ENCODE data around the gene RHOB.

The RHOB gene

GRCh38 chr2:20411361-20411894, 35.4 kb upstream of the RHOB start:
- no peak for TF ChIP-seq TAF1 (IDR thresholded peaks at IDR 0.05; ENCODE audit: borderline replicate concordance, insufficient read depth, low read length)
- TF ChIP-seq SIN3A (IDR thresholded peaks at IDR 0.05; ENCODE audit: borderline replicate concordance, insufficient read depth, low read length): no peak
- no peak for TF ChIP-seq REST (IDR thresholded peaks at IDR 0.05; ENCODE audit: insufficient read depth in 1 of 2, low read depth in 2 of 2, low read length in 2 of 2)
- TF ChIP-seq FOXP2 (optimal IDR thresholded peaks at IDR 0.05; ENCODE audit: borderline replicate concordance, extremely low read depth, extremely low read length, insufficient read depth): no peak
- TF ChIP-seq POLR2AphosphoS5 (IDR thresholded peaks at IDR 0.05; ENCODE audit: low read depth, low read length): no peak

GRCh38 chr2:20414806-20415205, 32.1 kb upstream of the RHOB start:
- no peak for TF ChIP-seq TAF1 (IDR thresholded peaks at IDR 0.05; ENCODE audit: borderline replicate concordance, insufficient read depth, low read length)
- TF ChIP-seq FOXP2 (optimal IDR thresholded peaks at IDR 0.05; ENCODE audit: borderline replicate concordance, extremely low read depth, extremely low read length, insufficient read depth): no peak
- no peak for TF ChIP-seq POLR2AphosphoS5 (IDR thresholded peaks at IDR 0.05; ENCODE audit: low read depth, low read length)
- no peak for TF ChIP-seq REST (IDR thresholded peaks at IDR 0.05; ENCODE audit: insufficient read depth in 1 of 2, low read depth in 2 of 2, low read length in 2 of 2)
- TF ChIP-seq SIN3A (IDR thresholded peaks at IDR 0.05; ENCODE audit: borderline replicate concordance, insufficient read depth, low read length): no peak

GRCh38 chr2:20415511-20415918, 31.4 kb upstream of the RHOB start:
- TF ChIP-seq FOXP2 (optimal IDR thresholded peaks at IDR 0.05; ENCODE audit: borderline replicate concordance, extremely low read depth, extremely low read length, insufficient read depth): no peak
- no peak for TF ChIP-seq POLR2AphosphoS5 (IDR thresholded peaks at IDR 0.05; ENCODE audit: low read depth, low read length)
- TF ChIP-seq TAF1 (IDR thresholded peaks at IDR 0.05; ENCODE audit: borderline replicate concordance, insufficient read depth, low read length): no peak
- TF ChIP-seq REST (IDR thresholded peaks at IDR 0.05; ENCODE audit: insufficient read depth in 1 of 2, low read depth in 2 of 2, low read length in 2 of 2): no peak
- no peak for TF ChIP-seq SIN3A (IDR thresholded peaks at IDR 0.05; ENCODE audit: borderline replicate concordance, insufficient read depth, low read length)

- no peak for TF ChIP-seq POLR2AphosphoS5 (IDR thresholded peaks at IDR 0.05; ENCODE audit: low read depth, low read length)
- TF ChIP-seq REST (IDR thresholded peaks at IDR 0.05; ENCODE audit: insufficient read depth in 1 of 2, low read depth in 2 of 2, low read length in 2 of 2): no peak
- no peak for TF ChIP-seq TAF1 (IDR thresholded peaks at IDR 0.05; ENCODE audit: borderline replicate concordance, insufficient read depth, low read length)
- no peak for TF ChIP-seq SIN3A (IDR thresholded peaks at IDR 0.05; ENCODE audit: borderline replicate concordance, insufficient read depth, low read length)
- TF ChIP-seq FOXP2 (optimal IDR thresholded peaks at IDR 0.05; ENCODE audit: borderline replicate concordance, extremely low read depth, extremely low read length, insufficient read depth): no peak
Measured at GRCh38 chr2:20416723-20417122, 30.2 kb upstream of the RHOB start.

GRCh38 chr2:20418519-20418918, 28.4 kb upstream of the RHOB start:
- no peak for TF ChIP-seq SIN3A (IDR thresholded peaks at IDR 0.05; ENCODE audit: borderline replicate concordance, insufficient read depth, low read length)
- TF ChIP-seq TAF1 (IDR thresholded peaks at IDR 0.05; ENCODE audit: borderline replicate concordance, insufficient read depth, low read length): no peak
- TF ChIP-seq REST (IDR thresholded peaks at IDR 0.05; ENCODE audit: insufficient read depth in 1 of 2, low read depth in 2 of 2, low read length in 2 of 2): no peak
- no peak for TF ChIP-seq POLR2AphosphoS5 (IDR thresholded peaks at IDR 0.05; ENCODE audit: low read depth, low read length)
- TF ChIP-seq FOXP2 (optimal IDR thresholded peaks at IDR 0.05; ENCODE audit: borderline replicate concordance, extremely low read depth, extremely low read length, insufficient read depth): no peak

Measured in PFSK-1 (cell line).